HEK293 (cell line): Measurements from ENCODE around the gene CELA1.

Experiments used
- BCL6B ChIP-seq: fragments of 450-650 bp; formaldehyde crosslinking; IDR thresholded peaks from 2 replicates; pipeline ENCODE4 v1.5.1; 2017; ENCODE audit warnings: missing biosample characterization, missing genetic modification characterization
- GFI1B ChIP-seq: fragments of 450-650 bp; formaldehyde crosslinking; IDR thresholded peaks from 2 replicates; pipeline ENCODE4 v1.5.1; 2016; ENCODE audit warnings: missing biosample characterization, missing genetic modification characterization
- OVOL3 ChIP-seq: fragments of 450-650 bp; formaldehyde crosslinking; IDR thresholded peaks from 2 replicates; pipeline ENCODE4 v1.5.1; 2016; ENCODE audit warnings: missing biosample characterization, missing genetic modification characterization
- PATZ1 ChIP-seq: fragments of 450-650 bp; formaldehyde crosslinking; IDR thresholded peaks from 2 replicates; pipeline ENCODE4 v1.5.1; 2016; ENCODE audit warnings: missing biosample characterization, missing genetic modification characterization
- REST ChIP-seq: fragments of 450-650 bp; formaldehyde crosslinking; IDR thresholded peaks from 2 replicates; pipeline ENCODE4 v1.5.1; 2016; ENCODE audit warnings: missing biosample characterization, missing genetic modification characterization
- SALL2 ChIP-seq: fragments of 450-650 bp; formaldehyde crosslinking; IDR thresholded peaks from 2 replicates; pipeline ENCODE4 v1.5.0; 2017; ENCODE audit warnings: missing biosample characterization, mild to moderate bottlenecking, missing genetic modification characterization, borderline replicate concordance
- ZBTB7A ChIP-seq: fragments of 450-650 bp; formaldehyde crosslinking; IDR thresholded peaks from 2 replicates; pipeline ENCODE4 v1.5.1; 2016; ENCODE audit warnings: low read depth, missing biosample characterization, missing genetic modification characterization
- ZNF121 ChIP-seq: fragments of 450-650 bp; formaldehyde crosslinking; IDR thresholded peaks from 2 replicates; pipeline ENCODE4 v1.5.1; 2016; ENCODE audit warnings: missing biosample characterization, missing genetic modification characterization
- ZNF18 ChIP-seq: fragments of 450-650 bp; formaldehyde crosslinking; IDR thresholded peaks from 2 replicates; pipeline ENCODE4 v1.5.1; 2016; ENCODE audit warnings: missing biosample characterization, missing genetic modification characterization
- ZNF221 ChIP-seq: fragments of 450-650 bp; formaldehyde crosslinking; IDR thresholded peaks from 2 replicates; pipeline ENCODE4 v1.5.1; 2017; ENCODE audit warnings: missing biosample characterization, missing genetic modification characterization, borderline replicate concordance
- ZNF239 ChIP-seq: fragments of 450-650 bp; formaldehyde crosslinking; IDR thresholded peaks from 2 replicates; pipeline ENCODE4 v1.5.1; 2016; ENCODE audit warnings: missing biosample characterization, missing genetic modification characterization
- ZNF391 ChIP-seq: fragments of 450-650 bp; formaldehyde crosslinking; IDR thresholded peaks from 2 replicates; pipeline ENCODE4 v1.5.1; 2016; ENCODE audit warnings: low read depth, missing biosample characterization, missing genetic modification characterization, borderline replicate concordance
- ZNF513 ChIP-seq: fragments of 450-650 bp; IDR thresholded peaks from 2 replicates; pipeline ENCODE4 v1.5.1; 2018; ENCODE audit warnings: missing biosample characterization, missing genetic modification characterization
- ZNF521 ChIP-seq: fragments of 450-650 bp; formaldehyde crosslinking; IDR thresholded peaks from 2 replicates; pipeline ENCODE4 v1.5.1; 2017; ENCODE audit warnings: missing biosample characterization, mild to moderate bottlenecking, missing genetic modification characterization
- ZNF654 ChIP-seq: fragments of 450-650 bp; formaldehyde crosslinking; IDR thresholded peaks from 2 replicates; pipeline ENCODE4 v1.5.1; 2016; ENCODE audit warnings: low read depth, missing biosample characterization, missing genetic modification characterization
- ZNF677 ChIP-seq: fragments of 450-650 bp; IDR thresholded peaks from 2 replicates; pipeline ENCODE4 v1.5.0; 2018; ENCODE audit warnings: missing biosample characterization, mild to moderate bottlenecking, missing genetic modification characterization, moderate library complexity
- ZNF777 ChIP-seq: fragments of 450-650 bp; formaldehyde crosslinking; IDR thresholded peaks from 2 replicates; pipeline ENCODE4 v1.5.1; 2017; ENCODE audit warnings: missing biosample characterization, missing genetic modification characterization, borderline replicate concordance
- ZNF792 ChIP-seq: fragments of 450-650 bp; formaldehyde crosslinking; IDR thresholded peaks from 2 replicates; pipeline ENCODE4 v1.5.1; 2016; ENCODE audit warnings: missing biosample characterization, missing genetic modification characterization
- ZSCAN16 ChIP-seq: fragments of 450-650 bp; formaldehyde crosslinking; IDR thresholded peaks from 2 replicates; pipeline ENCODE4 v1.5.1; 2016; ENCODE audit warnings: missing biosample characterization, missing genetic modification characterization
- TF ChIP-seq, protein P1 (sequence below): fragments of 450-650 bp; IDR thresholded peaks from 2 replicates; pipeline ENCODE4 v1.5.1; 2018; ENCODE audit warnings: missing biosample characterization, mild to moderate bottlenecking, missing genetic modification characterization
- TF ChIP-seq, protein P2 (sequence below): fragments of 450-650 bp; formaldehyde crosslinking; IDR thresholded peaks from 2 replicates; pipeline ENCODE4 v1.5.1; 2017; ENCODE audit warnings: missing biosample characterization, missing genetic modification characterization
- TF ChIP-seq, protein P3 (sequence below): fragments of 450-650 bp; formaldehyde crosslinking; IDR thresholded peaks from 2 replicates; pipeline ENCODE4 v1.5.1; 2016; ENCODE audit warnings: missing biosample characterization, missing genetic modification characterization

CELA1 gene

DNA sequence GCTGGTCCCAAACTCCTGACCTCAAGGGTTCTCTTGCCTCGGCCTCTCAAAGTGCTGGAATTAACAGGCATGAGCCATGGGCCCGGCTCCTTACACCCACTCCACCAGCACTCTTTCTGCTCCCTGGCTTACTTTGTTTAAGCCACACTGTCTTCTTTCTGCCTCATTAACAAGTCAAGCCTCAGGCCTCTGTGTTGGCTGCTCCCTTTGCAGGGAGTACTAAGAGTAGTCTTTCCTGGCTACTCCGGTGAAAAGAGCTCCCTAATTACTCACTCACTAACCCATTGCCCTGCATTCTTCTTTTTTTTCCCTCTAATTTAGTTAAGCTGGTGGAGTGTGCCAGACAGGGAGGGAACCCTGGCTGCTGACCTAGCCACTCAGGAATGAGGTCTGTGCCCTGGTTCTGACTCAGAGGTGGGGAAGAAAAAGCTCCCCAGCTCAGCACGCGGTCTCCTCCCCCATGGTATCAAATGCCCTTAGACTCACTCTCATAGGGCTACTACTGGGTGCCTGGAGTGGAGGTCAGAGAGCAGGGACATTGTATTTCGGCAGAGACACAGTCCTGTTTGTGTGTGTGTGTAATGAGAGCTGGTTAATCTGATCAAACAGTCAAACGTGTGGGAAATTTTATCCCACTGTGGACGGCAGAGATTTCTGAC, 24.9 kb upstream of the CELA1 start (continued):
- TF ChIP-seq, protein P1, sequence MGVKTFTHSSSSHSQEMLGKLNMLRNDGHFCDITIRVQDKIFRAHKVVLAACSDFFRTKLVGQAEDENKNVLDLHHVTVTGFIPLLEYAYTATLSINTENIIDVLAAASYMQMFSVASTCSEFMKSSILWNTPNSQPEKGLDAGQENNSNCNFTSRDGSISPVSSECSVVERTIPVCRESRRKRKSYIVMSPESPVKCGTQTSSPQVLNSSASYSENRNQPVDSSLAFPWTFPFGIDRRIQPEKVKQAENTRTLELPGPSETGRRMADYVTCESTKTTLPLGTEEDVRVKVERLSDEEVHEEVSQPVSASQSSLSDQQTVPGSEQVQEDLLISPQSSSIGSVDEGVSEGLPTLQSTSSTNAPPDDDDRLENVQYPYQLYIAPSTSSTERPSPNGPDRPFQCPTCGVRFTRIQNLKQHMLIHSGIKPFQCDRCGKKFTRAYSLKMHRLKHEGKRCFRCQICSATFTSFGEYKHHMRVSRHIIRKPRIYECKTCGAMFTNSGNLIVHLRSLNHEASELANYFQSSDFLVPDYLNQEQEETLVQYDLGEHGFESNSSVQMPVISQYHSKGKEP (tag by site-specific recombination) = no peak
- TF ChIP-seq OVOL3 (tag by site-specific recombination) (no peak), ZNF121 (no peak), ZNF221 (tag by site-specific recombination) (no peak), BCL6B (no peak), ZNF513 (tag by site-specific recombination) (no peak), ZNF239 (no peak), ZNF391 (tag by site-specific recombination) (peak; percentile 85), ZNF18 (tag by site-specific recombination) (no peak), GFI1B (tag by site-specific recombination) (peak; percentile 77), PATZ1 (peak; percentile 95), ZBTB7A (tag by site-specific recombination) (no peak), ZNF654 (tag by site-specific recombination) (no peak), ZNF677 (no peak), ZNF777 (tag by site-specific recombination) (no peak), ZNF792 (no peak), REST (tag by site-specific recombination) (no peak), ZNF521 (tag by site-specific recombination) (no peak), SALL2 (tag by site-specific recombination) (no peak), ZSCAN16 (no peak)
- TF ChIP-seq, protein P2, sequence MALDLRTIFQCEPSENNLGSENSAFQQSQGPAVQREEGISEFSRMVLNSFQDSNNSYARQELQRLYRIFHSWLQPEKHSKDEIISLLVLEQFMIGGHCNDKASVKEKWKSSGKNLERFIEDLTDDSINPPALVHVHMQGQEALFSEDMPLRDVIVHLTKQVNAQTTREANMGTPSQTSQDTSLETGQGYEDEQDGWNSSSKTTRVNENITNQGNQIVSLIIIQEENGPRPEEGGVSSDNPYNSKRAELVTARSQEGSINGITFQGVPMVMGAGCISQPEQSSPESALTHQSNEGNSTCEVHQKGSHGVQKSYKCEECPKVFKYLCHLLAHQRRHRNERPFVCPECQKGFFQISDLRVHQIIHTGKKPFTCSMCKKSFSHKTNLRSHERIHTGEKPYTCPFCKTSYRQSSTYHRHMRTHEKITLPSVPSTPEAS = no peak
- TF ChIP-seq, protein P3, sequence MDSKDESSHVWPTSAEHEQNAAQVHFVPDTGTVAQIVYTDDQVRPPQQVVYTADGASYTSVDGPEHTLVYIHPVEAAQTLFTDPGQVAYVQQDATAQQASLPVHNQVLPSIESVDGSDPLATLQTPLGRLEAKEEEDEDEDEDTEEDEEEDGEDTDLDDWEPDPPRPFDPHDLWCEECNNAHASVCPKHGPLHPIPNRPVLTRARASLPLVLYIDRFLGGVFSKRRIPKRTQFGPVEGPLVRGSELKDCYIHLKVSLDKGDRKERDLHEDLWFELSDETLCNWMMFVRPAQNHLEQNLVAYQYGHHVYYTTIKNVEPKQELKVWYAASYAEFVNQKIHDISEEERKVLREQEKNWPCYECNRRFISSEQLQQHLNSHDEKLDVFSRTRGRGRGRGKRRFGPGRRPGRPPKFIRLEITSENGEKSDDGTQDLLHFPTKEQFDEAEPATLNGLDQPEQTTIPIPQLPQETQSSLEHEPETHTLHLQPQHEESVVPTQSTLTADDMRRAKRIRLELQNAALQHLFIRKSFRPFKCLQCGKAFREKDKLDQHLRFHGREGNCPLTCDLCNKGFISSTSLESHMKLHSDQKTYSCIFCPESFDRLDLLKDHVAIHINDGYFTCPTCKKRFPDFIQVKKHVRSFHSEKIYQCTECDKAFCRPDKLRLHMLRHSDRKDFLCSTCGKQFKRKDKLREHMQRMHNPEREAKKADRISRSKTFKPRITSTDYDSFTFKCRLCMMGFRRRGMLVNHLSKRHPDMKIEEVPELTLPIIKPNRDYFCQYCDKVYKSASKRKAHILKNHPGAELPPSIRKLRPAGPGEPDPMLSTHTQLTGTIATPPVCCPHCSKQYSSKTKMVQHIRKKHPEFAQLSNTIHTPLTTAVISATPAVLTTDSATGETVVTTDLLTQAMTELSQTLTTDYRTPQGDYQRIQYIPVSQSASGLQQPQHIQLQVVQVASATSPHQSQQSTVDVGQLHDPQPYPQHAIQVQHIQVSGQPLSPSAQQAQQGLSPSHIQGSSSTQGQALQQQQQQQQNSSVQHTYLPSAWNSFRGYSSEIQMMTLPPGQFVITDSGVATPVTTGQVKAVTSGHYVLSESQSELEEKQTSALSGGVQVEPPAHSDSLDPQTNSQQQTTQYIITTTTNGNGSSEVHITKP (tag by site-specific recombination) = peak; percentile 94
